Measurements from ENCODE around the gene AUTS2. TPM values are rescaled to one million over a fixed set of nuclear protein-coding genes. Genes with fewer than 3 reads are reported as not detected.

Gene AUTS2
- total and polyA plus RNA-seq, 9 of the 15 experiments (the other 6 are each of a cell fraction or from before 2014, with no cell fraction given), result 0.58 TPM; not detected in 8

DNA sequence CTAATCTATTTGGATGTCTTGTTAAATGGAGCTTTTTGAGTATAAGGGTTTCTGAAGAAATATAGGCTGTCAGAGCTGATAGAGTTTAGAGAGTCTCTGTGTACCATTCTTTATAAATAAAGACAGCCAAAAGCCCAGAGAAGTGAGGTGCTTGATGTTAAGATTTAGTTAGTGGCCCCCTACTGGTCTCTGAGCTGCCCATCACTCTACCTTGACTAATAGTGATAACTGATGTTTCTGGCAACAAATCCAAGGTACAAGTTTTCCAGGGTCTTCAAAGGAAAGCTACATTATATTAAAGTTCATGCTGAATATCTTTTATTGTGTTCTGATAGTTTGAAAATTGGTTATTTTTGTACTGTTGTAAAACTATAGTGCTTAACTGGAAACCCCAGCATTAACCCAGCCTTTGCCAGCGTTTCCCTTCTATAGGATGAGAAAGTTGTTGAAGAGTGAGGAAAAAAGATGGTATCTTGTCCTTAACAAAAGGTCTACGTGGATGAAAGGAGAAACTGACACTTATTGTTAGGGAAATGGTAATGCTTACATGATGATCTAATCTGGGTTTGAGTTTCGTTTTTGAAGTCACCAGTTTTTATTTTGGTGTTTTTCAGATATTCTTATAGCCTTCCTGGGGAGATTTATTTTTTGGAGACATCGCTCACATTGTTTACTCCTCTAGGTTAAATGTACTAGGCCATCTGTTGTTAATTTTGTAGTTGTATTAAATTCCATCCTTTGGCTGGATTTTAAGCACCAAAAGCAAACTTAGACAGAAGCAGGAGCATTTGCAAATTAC lies 79.0 kb downstream of the AUTS2 start (continued):
- TF ChIP-seq, protein P1, sequence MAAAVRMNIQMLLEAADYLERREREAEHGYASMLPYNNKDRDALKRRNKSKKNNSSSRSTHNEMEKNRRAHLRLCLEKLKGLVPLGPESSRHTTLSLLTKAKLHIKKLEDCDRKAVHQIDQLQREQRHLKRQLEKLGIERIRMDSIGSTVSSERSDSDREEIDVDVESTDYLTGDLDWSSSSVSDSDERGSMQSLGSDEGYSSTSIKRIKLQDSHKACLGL (CRISPR knock-in tag; IDR thresholded peaks at IDR 0.05; ENCODE audit: borderline replicate concordance, poor library complexity, severe bottlenecking), result no peak
- TF ChIP-seq MYNN (IDR thresholded peaks at IDR 0.05) (no peak), MYNN (CRISPR knock-in tag; IDR thresholded peaks at IDR 0.05) (no peak), WHSC1 (IDR thresholded peaks at IDR 0.05; ENCODE audit: low read length) (no peak), MTA1 (IDR thresholded peaks at IDR 0.05; ENCODE audit: borderline replicate concordance) (no peak)

DNA sequence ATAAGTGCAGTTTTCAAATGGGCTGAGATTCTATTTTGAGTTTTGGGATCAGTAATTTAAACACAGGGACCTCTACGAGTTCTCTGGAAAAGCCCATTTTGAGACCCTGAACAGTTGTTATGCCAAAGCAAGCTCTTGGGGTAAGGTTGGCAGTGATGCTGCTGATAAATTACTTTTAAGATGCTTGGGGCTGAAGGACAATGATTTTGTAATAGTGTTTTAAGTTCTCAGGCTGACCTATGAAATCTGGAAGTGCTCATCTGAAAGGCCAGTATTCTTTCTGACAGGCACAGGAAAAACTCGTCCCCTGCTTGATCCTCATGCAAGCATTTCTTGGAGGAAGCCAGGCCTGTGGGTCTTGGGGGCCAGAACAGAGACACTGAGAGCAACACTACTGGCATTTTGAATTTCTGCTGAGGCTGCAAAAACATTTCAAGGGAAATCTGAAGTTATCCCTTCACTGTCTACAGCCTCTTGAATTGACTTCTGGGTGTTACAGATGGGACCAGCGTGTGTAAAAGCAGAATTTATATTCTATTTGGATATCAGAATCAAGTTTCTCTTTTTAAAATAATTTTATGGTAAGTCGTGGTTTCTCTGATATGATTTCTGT lies 79.7 kb downstream of the AUTS2 start:
- Histone ChIP-seq H3K36me3 (ENCODE audit: control insufficient read depth, insufficient read depth, low read length) (no peaks in the 10 kb centered on the region), H2AFZ (ENCODE audit: low read depth, low read length) (no peak overlapping the region), H3K9ac (ENCODE audit: insufficient read depth in 1 of 2, low read depth in 2 of 2, low read length in 2 of 2) (no peak overlapping the region), H3K79me2 (ENCODE audit: control insufficient read depth, insufficient read depth, low read length) (no peaks in the 10 kb centered on the region), H3K9me1 (ENCODE audit: control insufficient read depth, insufficient read depth, low read length) (no peaks in the 10 kb centered on the region), H3K4me2 (ENCODE audit: insufficient read depth, low read length) (no peak overlapping the region), H3K27ac (ENCODE audit: extremely low read depth, low read depth, low read length) (no peak overlapping the region), H3K9me3 (replicated peaks; ENCODE audit: control insufficient read depth, insufficient read depth, low read depth, low read length) (no peaks in the 10 kb centered on the region), H3K4me1 (replicated peaks in 1 of 2; ENCODE audit: control insufficient read depth in 2 of 2, insufficient read depth in 2 of 2, low read length in 2 of 2) (no peaks in the 10 kb centered on the region), H3K27me3 (ENCODE audit: control insufficient read depth in 2 of 2, insufficient read depth in 2 of 2, low read length in 2 of 2) (no peaks in the 10 kb centered on the region), H3K4me3 (no peak overlapping the region), H4K20me1 (replicated peaks; ENCODE audit: control insufficient read depth, insufficient read depth, low read length) (no peaks in the 10 kb centered on the region)
- in situ Hi-C loops (cut with MboI) (loop anchor here (25.0 kb wide), 1 partner anchor 1259 kb away; no protein-coding TSS in a partner anchor), intact Hi-C loops (cut with micrococcal nuclease) (no loop called here)
- 0% methylated on average over 4 of the region's 4 CpGs for WGBS (ENCODE audit: insufficient coverage, low coverage, missing lambda C conversion rate)
- no TSS peak for BruUV-seq (replicated peaks)
- no peak for FAIRE-seq
- TF ChIP-seq MAFK (IDR thresholded peaks at IDR 0.05; ENCODE audit: low read length), result peak; percentile 89
- no peak for TF ChIP-seq PYGO2 (tag; IDR thresholded peaks at IDR 0.05)
- TF ChIP-seq PRPF4 (IDR thresholded peaks at IDR 0.05; ENCODE audit: insufficient read depth, low read depth, low read length, poor library complexity, severe bottlenecking), result no peak
- TF ChIP-seq ZNF316 (IDR thresholded peaks at IDR 0.05), result peak; percentile 86
- TF ChIP-seq, protein P2, sequence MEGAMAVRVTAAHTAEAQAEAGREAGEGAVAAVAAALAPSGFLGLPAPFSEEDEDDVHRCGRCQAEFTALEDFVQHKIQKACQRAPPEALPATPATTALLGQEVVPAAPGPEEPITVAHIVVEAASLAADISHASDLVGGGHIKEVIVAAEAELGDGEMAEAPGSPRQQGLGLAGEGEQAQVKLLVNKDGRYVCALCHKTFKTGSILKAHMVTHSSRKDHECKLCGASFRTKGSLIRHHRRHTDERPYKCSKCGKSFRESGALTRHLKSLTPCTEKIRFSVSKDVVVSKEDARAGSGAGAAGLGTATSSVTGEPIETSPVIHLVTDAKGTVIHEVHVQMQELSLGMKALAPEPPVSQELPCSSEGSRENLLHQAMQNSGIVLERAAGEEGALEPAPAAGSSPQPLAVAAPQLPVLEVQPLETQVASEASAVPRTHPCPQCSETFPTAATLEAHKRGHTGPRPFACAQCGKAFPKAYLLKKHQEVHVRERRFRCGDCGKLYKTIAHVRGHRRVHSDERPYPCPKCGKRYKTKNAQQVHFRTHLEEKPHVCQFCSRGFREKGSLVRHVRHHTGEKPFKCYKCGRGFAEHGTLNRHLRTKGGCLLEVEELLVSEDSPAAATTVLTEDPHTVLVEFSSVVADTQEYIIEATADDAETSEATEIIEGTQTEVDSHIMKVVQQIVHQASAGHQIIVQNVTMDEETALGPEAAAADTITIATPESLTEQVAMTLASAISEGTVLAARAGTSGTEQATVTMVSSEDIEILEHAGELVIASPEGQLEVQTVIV (CRISPR knock-in tag; IDR thresholded peaks at IDR 0.05; ENCODE audit: borderline replicate concordance), result no peak
- TF ChIP-seq C11orf30 (IDR thresholded peaks at IDR 0.05; ENCODE audit: low read depth), result peak; percentile 78
- TF ChIP-seq MAFF (IDR thresholded peaks at IDR 0.05; ENCODE audit: low read length), result peak; percentile 91
- no peak for TF ChIP-seq SMAD4 (CRISPR knock-in tag; conservative IDR thresholded peaks at IDR 0.05)
- TF ChIP-seq MAFG (tag; conservative IDR thresholded peaks at IDR 0.05), result peak; percentile 78
- DNase-seq (ENCODE audit: extremely low read depth in 1 of 4, low spot score in 3 of 4), result no peak
- POLR2A ChIA-PET, result interaction anchor here (0.6 kb wide), 1 partner anchor 17 kb away, joined by 5 read pairs; no protein-coding TSS in a partner anchor
- ATAC-seq, result no peak
- CTCF ChIA-PET (ENCODE audit: low intra/inter-chr PET ratio), result no interaction called here
